Anterior cingulate cortex (tissue), 58 donors: ENCODE measurements around the gene APOBEC3G.

Experiments
- DNase-seq, 58 donors: peaks; one replicate each; lab custom pipeline; 2025; lab: John Stamatoyannopoulos, UW

Gene APOBEC3G

DNA sequence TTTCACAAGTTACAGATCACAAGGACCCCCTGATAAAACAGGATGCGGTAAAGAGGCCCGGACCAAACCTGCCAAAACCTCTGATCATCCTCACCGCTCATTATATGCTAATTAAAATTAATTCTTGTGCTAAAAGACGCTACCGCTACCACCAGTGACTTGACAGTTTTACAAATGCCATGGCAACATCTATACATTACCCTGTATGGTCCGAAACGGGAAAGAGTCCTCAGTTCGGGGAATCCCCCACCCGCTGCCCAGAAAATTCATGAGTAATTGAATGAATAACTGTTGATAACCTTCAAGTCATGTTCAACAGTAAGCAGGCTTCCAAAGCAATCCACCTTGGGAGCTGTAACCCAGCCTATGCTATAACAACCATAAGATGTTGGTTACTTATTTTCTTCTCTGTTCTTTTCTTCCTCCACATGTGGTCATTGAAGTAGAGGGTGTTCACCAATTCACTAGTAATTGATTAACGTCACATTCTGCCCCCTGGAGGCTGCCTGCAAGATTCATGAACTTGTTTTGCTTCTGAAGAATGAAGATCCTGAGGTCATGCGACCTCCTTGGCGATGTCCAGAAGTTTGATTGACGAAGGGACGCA, 40.6 kb downstream of the APOBEC3G start:
- DNase-seq = peak in 3 of 58 donors; percentile 3 to 13 (median 12)

DNA sequence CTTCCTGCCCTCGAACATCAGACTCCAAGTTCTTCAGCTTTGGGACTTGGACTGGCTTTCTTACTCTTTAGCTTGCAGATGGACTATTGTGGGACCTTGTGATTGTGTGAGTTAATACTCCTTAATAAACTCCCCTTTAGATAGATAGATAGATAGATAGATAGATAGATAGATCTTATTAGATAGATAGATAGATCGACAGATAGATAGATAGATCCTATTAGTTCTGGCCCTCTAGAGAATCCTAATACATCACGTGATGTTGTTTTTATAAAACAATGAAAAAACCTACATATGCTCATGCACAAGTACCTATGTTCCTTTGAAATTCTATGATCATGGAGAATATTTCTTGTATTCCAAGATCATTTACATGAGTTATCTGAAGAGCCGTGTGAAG, 43.9 kb downstream of the APOBEC3G start:
- no peak for DNase-seq

DNA sequence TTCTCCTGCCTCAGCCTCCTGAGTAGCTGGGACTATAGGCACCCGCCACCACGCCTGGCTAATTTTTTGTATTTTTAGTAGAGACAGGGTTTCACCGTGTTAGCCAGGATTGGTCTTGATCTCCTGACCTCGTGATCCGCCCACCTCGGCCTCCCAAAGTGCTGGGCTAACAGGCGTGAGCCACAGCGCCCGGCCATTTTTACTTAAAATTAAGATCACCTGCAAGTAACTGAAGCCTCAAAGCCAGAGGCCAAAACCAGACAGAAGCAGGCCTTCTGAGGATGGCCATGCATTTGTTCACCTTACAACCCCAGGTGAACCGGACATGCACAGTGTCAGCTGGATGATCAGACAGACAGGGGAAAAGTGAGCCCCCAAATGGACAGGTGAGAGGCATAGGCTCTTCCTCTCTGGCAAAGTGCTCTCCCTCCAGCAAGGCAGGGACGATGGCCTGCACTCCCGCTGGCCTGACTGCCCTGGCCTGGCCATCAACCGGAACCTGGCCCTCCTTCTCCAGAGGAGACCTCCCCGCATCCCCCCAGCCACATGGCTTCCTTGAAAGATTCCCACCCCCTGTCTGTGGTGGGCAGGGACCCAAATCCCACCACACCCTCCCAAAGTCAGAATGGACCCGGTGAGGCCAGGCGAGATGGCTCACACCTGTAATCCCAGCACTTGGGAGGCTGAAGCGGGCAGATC, 45.8 kb downstream of the APOBEC3G start:
- DNase-seq = no peak

GRCh38 chr22:39123751-39124581, 46.9 kb downstream of the APOBEC3G start:
- no peak for DNase-seq

DNA sequence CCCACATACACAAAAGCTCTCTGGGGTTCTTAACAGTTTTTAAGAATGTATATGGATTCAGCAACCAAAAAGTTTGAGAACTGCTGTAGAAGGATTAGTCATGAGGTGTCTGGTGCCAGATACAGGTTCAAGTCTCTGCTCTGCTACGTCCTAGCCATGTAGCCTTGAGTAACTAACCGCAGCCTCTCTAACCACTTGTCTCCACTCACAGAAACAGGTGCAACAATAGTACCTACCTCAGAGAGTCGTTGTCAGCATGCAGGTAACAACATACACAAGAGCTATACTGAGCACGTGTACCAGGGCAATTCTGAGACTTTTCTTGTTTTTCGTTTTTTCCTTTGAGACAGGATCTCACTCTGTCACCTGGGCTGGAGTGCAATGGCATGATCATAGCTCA, 48.5 kb downstream of the APOBEC3G start:
- DNase-seq = no peak

DNA sequence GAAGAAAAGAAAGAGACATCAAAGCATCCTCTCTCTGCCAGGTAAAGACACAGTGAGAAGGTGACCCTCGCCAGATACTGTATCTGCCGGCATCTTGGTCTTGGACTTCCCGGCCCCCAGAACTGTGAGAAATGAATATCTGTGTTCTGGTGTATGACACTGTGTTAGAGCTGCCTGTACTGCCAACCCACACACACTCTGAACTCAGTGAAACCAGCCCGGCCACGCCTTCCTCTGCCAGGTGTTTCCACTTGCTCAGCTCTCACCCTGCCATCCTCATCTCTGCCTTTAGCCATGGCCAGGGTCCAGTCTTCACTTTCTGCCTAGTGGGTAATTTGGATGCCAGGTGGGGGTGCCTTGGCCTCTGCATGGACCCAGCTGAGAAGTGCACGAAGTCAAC, 51.4 kb downstream of the APOBEC3G start:
- DNase-seq = no peak

- DNase-seq = no peak
These were observed 52.0 kb downstream of the APOBEC3G start for GRCh38 chr22:39129081-39129480.

GRCh38 chr22:39129746-39130145, 52.7 kb downstream of the APOBEC3G start:
- DNase-seq = no peak

- DNase-seq = no peak
These were observed 53.2 kb downstream of the APOBEC3G start for GRCh38 chr22:39130152-39130704.

DNA sequence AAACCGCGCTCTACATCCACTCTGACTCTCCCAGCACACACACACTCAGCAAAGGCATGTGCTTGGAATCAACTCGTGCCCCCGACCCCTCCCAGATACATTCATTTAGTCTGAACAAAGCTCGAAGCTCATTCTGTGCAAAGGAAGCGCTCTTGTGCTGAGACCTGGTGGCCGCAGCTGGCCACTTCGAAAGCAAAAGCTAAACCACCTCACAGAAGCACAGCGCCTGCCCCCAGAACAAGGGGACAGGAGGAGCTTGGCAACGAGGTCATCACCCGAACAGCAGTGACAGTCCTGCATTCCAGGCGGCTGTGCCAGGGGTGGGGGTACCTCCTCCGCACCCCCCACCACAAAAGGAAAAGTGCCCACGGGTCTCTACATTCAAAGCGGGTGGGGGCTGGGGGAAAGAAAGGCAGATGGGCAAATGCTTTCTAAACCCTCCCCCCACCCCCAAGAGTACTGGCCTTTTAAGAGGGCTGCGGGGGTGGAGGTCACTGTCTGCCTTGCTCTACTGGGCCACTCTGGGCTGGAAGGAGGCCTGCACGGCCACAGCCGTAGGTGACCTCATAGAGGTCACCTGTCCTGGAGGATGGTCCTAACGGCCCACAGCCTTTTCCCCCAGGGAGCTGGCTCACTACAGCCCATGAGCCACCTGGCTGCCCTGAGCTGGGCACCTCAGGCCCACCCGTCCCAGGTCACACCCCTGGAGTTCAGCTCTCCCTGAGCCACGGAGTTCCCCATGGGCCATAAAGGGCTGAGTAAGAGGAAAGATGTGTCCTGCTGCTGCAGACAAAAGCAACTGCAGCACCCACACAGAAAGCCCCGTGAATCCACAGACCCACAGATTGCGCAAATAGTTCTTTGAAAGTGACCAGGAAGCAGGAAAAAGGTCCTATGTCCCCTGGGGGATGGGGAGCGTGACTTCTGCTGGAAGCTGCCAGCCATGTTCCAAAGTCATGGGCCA, 54.1 kb downstream of the APOBEC3G start:
- no peak for DNase-seq

DNA sequence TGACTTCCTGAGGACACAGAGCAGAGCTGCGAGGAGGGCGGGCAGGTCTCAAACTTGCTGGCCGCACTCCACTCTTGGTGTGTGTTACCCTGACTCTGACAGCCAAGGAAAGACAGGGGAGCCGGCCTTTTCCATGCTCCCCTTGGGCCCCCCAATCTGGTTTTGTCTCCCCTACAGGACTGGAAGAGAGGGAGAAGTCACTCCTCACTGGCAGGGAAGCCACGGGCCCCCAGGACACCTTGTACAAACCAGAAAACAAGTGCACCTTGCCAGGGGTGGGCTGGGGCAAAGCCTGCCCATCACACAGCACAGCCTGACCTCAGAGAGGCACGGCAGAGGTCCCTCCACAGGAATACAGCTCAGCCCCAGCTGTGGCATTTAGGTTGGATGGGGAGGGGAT, 55.2 kb downstream of the APOBEC3G start:
- no peak for DNase-seq

GRCh38 chr22:39132871-39133524, 55.9 kb downstream of the APOBEC3G start:
- no peak for DNase-seq

- DNase-seq = no peak
These were observed 56.8 kb downstream of the APOBEC3G start for GRCh38 chr22:39133871-39134270.

DNA sequence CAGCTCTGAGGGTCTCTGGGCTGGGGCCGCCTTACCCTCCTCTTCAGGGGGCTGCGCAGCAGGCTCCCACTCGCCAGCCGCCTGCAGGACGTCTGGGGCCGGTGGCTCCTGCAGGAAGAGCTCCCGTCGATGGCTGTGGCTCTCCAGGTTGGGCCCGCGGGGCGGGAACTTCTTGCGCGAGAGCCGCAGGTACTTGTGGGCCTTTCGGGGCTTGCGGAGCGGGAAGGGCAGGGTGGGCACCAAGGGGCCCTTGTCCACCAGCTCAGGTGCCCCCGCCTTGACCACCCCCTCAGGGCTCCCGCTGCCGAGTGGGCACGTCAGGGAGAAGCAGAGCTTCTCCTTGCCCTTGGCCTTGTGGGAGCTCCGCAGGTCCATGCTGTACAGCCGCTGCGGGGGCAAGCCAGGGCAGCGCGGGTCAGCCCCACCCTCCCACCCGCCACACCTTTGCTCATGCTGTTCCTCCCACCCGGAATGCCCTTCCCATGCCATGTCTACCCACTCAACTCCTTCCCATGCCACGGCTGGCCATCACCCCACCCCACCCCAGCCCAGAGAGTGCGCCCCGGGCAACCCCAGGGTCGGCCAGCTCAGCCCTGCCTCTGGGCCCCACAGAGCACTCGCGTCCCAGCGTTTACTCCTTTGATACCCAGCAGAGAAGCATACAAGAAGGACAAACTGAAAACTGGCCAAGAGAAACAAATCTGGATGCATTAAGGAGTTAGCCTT, 57.5 kb downstream of the APOBEC3G start:
- DNase-seq = no peak

DNA sequence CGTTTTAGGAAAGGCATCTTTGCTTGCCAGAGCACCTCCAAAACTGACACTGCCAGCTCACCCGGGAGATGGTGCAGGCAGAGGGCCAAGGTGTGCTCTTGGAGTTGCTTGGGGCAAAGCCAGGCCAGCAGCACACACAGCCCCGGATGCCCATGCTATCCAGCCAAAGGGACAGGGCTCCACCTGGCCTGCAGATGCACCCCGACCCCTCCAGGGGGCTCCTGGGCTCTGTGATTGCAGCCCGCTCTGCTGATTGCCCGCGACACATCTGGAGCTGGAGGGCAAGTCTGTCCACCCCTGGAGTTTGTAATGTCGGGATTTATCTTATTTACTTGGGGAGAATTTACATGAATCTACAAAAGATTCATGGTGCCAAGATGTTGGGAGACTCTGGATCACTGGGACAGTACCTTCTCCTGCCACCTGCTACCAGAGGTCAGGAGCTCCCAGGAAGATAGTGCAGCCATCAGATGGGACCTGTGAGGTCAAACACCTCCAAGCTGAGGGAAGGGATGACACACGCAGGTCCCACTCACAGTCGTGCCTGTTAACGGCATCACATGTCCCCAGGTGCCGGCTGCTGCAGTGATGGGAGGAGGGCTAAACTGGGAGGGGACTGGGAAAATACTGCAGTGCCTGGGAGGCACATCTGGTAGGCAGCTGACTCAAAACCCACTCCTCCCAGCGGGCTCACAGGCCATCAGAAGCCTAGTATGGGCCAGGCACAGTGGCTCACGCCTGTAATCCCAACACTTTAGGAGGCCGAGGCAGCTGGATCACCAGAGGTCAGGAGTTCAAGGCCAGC, 58.2 kb downstream of the APOBEC3G start:
- DNase-seq = peak in 2 of 58 donors; percentile 12 to 22

DNA sequence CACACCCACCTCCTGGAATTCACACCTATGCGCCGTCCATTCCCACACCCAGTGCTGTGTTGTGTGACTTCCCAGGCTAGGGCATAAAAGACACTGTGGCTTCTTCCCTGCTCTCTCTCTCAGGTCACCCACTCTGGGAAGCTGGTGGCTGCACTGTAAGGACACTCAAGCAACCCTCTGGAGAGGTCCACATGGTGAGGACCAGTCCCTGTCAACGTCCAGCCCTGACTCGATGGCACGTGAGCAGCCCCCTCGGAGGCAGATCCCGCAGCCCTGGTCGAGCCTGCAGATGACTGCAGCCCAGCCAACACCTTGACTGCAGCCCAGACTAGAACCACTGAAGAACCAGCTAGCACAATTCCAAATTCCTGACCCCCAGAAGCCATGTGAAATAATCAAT, 59.2 kb downstream of the APOBEC3G start:
- no peak for DNase-seq
